Epidermal melanocyte (primary cell): Measurements from ENCODE around the gene PSMC3IP.
"Not testable (repeated sequence)": the region's sequence is repeated elsewhere in the genome, so short reads cannot be mapped to it uniquely, and the experiment has no call there.

Experiments used
- DNase-seq: peaks from one replicate; pipeline ENCODE4 v3.0.0; 2011; ENCODE audit warnings: low spot score; ENCODE audit not compliant: insufficient read length

The PSMC3IP gene

DNA sequence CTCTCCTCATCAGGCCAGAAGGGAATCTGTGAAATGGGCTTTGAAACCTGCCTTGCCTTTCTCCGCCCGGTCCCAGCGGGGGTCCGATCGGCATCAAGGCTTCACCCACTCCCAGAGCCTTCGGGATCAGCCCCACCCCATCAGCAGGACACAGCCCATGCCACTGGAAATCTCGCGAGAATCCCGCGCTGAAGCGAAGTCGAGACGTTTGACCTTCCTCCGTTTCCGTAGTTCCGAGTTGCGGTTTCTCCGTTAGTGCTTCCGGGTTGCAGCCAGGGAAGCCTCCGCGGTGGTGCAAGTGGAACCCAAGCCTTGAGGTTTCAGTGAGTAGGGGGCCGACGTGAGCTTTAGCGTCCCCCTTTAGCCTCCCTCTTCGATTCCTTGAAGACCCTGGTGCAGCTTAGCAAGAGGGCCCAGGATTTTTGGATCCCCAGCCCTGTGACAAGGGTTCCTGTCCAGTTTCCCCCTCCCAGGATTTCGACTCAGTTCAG lies 15.6 kb downstream of the PSMC3IP start, which contains the start of gene COASY:
Gene COASY, plus strand, starts transcription at position 252 of the 491 bp plus-strand sequence. CDS start 475 bp downstream, outside the sequence.
- DNase-seq: peak; percentile 100

DNA sequence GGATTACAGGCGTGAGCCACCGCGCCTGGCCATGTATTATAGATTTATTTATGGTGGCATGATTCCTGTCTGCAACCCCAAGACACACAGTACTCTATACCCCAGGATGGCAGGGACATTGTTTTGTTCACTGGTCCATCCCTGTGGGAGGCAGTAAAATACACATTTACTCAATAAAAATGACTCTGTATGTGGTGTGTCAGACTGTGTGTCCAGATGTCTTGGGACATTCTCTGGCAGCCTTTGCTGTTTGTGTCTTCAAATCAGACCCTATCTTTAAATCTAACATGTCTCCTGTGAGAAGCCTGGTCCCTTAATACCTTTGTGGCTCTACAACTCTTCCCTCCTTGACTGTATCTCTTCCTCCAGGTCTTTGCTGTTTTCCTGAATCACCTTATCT lies 17.3 kb downstream of the PSMC3IP start:
- DNase-seq: no peak

DNA sequence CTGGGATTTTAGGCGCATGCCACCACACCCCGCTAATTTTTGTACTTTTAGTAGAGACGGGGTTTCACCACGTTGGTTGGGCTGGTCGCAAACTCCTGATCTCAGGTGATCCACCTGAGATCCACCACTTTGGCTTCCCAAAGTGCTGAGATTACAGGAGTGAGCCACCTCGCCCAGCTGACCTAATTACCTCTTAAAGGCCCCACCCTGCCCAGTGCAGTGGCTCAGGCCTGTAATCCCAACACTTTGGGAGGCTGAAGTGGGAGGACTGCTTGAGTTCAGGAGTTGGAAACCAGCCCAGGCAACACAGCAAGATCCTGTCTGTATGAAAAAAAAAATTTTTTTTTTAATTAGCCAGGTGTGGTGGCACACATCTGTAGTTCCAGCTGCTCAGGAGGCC lies 18.5 kb downstream of the PSMC3IP start:
- DNase-seq: no peak

DNA sequence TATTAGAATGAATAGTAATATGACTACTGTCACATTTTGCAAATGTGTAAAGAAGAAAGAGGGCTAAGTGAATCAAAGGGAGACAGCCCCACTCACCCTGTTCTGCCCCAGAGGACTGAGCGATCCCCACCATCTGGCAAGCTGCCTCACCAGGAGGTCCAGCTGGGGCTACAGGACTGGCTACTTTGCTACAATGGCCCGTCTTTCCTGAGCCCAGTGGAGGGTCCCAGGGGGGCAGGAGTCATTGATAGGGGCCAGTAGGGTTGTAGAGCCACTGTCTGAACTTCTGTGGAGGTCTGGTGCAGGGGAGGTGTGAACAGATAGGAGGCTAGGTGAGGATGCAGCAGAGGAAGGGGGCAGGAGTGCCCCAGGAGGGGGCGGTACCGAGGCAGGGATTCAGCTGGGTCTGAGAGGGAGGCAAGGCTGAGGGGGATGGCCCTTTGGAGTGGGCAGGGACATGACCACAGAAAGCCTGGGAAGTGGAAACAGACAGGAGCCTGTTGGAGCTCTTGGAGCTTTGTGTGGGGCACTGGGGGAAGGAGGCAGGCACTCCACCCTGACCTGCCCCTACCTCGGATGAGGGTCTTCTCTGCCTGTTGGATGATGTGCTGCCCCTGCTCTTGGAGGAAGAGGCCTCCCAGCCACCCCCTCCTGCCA lies 21.4 kb downstream of the PSMC3IP start:
- not testable (repeated sequence) for DNase-seq

DNA sequence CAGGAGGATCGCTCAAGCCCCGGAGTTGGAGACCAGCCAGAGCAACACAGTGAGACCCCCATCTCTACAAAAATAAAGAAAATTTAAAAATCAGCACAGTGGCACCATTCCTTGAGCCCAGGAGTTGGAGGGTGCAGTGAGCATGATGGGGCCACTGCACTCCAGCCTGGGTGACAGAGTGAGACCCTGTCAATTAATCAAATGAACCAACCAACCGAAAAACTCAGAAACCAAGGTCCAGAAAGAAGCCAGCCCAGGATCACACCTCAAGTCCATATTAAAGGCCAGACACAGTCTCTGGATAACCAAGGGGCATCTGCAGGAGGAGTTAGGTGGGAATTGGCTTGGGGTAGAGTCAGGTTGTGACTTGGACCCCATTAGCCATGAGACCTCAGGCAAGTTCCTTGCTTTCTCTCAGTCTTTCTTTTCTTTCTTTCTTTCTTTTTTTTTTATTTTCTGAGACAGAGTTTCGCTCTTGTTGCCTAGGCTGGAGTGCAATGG lies 22.4 kb downstream of the PSMC3IP start:
- DNase-seq: no peak

DNA sequence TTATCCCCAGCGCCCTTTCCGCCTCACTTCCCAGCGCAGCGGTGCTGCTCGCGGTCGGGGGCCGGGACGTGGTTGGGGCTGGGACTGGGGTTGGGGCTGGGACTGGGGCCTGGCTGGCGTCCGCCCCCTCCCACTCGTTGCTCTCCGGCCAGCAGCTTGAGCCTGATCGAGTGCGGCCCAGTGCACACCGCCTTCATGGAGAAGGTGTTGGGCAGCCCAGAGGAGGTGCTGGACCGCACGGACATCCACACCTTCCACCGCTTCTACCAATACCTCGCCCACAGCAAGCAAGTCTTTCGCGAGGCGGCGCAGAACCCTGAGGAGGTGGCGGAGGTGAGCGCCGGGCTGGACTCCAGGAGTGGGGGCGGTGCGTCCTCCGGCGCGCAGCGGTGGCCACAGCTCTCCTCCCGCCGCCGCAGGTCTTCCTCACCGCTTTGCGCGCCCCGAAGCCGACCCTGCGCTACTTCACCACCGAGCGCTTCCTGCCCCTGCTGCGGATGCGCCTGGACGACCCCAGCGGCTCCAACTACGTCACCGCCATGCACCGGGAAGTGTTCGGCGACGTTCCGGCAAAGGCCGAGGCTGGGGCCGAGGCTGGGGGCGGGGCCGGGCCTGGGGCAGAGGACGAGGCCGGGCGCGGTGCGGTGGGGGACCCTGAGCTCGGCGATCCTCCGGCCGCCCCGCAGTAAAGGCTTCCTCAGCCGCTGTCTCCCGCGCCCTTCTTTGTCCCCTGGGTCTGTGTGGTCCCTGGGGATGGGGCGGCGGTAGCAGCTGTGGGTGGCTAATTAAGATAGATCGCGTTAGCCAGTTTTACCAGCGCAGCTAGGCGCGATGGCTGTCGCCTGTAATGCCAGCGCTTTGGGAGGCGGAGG lies 23.0 kb downstream of the PSMC3IP start:
- peak; percentile 91 for DNase-seq

DNA sequence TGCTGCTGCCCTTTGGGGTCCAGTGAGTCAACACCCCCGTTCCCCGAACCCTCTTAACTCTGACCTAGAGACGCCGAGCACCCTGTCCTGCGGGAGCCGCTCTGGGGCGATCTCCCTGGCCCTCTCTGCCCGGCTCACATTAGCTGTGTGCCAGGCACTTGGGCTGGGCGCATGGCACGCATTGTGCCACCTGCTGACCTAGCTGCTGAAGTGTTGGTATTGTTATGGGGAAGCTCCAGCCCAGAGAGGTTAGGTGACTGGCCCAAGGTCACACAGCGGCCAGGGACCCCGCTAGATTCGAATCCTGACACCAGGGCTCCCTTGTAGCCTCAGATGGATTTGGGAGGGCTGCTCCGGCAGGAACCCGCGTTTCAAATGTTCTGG lies 23.7 kb downstream of the PSMC3IP start:
- DNase-seq: no peak

DNA sequence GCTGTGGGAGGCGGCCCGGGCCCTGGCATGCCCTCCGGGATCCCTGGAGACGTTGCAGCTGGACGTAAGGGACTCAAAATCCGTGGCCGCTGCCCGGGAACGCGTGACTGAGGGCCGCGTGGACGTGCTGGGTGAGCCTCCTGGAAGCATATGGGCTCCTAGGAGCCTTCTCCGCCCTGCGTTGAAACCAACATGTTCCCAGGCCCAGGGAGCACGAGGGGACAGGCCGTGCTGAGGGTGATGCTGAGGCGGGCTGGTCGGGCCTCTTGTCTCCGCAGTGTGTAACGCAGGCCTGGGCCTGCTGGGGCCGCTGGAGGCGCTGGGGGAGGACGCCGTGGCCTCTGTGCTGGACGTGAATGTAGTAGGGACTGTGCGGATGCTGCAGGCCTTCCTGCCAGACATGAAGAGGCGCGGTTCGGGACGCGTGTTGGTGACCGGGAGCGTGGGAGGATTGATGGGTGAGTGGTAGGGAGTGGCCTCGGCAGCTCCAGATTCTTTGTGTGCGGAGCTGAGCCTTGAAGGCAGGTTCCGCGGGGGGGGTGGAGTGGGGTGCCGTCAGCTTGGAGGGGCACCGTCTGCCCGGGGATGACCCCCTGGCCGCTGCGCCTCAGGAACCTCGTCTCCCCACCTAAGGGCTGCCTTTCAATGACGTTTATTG lies 24.2 kb downstream of the PSMC3IP start:
- DNase-seq: no peak

DNA sequence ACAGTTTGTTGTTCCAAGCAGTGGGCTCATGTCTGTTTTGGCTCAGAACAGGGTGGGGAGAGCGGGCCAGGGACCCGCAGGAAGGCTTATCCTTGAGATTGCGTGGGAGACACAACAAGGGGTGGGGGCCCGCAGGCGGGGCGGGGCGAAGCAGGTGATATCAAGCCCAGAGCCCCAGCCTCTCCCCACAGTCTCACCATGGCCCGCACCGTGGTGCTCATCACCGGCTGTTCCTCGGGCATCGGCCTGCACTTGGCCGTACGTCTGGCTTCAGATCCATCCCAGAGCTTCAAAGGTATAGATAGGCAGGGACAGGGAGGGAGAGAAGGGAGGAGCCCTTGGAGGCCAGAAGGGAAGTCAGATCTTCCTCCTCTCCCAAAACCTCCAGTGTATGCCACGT lies 24.8 kb downstream of the PSMC3IP start, which contains the start of gene HSD17B1:
Gene HSD17B1, plus strand, starts transcription at position 188 of the 400 bp plus-strand sequence. Its CDS starts 11 bp downstream, at position 199.
- DNase-seq: not testable (repeated sequence)

DNA sequence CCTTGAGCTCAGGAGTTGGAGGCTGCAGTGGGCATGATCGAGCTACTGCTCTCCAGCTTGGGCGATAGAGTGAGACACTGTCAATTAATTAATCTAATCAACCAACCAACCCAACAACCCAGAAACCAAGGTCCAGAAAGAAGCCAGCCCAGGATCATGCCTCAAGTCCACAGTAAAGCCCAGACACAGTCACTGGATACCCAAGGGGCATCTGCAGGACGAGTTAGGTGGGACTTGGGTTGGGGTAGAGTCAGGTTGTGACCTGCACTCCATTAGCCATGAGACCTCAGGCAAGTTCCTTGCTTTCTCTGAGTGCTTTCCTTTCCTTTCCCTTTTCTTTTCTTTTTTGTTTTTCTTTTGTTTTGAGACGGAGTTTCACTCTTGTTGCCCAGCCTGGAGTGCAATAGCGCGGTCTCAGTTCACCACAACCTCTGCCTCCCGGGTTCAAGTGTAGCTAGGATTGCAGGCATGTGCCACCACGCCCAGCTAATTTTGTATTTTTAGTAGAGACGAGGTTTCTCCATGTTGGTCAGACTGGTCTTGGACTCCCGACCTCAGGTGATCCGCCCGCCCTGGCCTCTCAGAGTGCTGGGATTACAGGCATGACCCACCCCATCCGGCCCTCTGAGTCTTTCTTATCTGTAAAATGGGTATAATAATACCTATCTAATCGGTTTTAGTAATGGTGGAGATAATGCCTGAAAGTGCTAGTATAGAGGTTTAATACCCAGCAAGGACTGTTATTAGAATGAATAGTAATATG lies 28.4 kb downstream of the PSMC3IP start:
- peak; percentile 10 for DNase-seq

DNA sequence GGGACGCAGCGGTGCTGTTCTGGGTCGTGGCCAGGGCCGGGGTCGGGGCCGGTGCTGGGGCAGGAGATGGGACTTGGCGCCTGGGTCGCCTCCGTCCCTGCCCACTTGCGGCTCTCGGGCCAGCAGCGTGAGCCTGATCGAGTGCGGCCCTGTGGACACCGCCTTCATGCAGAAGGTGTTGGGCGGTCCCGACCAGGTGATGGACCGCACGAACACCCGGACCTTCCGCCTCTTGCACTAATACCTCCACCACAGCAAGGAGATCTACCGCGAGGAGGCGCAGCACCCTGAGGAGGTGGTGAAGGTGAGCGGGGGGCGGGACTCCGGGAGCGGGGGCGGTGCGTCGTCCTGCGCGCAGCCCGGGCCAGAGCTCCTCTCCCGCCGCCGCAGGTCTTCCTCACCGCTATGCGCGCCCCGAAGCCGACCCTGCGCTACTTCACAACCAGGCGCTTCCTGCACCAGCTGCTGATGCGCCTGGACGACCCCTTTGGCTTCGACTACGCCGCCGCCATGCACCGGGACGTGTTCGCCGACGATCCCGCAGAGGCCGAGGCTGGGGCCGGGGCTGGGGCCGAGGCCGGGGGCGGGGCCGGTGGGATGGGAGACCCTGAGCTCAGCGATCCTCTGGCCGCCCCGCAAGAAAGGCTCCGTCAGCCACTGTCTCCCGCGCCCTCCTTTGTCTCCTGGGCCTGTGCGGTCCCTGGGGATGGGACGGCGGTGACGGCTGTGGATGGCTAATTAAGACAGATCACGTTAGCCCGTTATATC lies 29.3 kb downstream of the PSMC3IP start:
- DNase-seq: peak; percentile 11

DNA sequence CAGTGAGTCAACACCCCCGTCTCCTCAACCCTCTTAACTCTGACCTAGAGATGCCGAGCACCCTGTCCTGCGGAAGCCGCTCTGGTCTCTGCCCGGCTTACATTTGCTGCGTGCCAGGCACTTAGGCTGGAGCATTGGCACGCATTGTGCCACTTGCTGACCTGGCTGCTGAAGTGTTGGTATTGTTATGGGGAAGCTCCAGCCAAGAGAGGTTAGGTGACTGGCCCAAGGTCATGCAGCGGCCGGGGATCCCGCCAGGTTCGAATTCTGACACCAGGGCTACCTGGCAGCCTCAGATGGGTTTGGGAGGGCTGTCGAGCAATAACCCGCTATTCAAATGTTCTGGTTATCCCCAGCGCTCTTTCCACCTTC lies 29.8 kb downstream of the PSMC3IP start:
- no peak for DNase-seq

DNA sequence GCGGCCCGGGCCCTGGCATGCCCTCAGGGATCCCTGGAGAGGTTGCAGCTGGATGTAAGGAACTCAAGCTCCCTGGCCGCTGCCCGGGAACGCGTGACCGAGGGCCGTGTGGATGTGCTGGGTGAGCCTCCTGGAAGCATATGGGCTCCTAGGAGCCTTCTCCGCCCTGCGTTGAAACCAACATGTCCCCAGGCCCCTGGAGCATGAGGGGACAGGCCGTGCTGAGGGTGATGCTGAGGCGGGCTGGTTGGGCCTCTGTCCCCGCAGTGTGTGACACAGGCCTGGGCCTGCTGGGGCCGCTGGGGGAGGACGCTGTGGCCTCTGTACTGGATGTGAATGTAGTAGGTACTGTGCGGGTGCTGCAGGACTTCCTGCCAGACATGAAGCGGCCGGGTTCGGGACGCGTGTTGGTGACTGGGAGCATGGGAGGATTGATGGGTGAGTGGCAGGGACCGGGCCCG lies 30.5 kb downstream of the PSMC3IP start:
- DNase-seq: peak; percentile 22

DNA sequence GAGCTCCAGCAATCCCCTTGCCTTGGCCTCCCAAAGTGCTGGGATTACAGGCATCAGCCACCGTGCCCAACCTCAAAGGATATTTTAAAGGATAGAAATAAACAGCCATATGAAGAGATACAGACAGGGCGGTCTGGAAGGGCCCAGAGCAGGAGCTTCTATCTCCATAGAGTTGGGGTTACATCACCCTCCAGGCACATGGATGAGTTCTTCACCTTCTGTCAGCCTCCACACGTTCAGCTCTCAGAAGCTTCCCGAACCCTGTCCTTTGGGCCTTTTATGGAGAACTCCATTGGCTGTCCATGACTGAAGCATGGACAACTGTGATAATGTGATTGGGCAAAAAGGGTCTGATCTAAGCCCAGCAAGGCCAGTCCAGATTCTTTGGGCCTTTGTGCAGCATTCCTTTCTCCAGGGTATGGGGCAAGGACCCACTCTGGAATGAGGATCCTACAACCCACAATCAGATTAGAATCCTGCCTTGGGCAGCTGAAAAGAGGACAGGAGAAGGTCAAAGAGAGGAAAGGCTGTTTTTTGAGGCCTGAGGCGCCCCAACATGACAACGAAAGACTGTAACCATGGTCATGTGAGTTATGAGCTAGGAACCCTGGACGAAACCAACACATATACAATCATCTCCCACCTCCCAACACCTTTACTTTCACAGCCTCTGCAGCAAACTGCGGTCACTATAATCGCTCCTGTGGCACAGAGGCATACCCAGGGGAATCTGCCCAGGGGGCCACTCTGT lies 31.6 kb downstream of the PSMC3IP start:
- DNase-seq: not testable (repeated sequence)

DNA sequence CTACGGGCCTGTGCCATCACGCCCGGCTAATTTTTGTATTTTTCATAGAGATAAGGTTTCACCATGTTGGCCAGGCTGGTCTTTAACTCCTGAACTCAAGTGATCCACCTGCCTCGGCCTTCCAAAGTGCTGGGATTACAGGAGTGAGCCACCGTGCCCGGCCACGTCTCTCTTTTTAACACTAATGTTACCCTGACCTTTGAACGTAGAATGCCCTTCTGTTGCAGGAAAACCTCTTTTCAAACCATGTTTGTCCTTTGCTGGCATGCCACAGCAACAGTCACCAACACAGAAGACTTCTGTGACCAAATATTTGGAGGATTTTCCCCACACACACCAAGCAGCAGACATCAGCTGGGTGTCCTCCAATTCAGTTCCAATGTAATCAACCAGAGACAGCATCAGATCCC lies 32.6 kb downstream of the PSMC3IP start:
- no peak for DNase-seq

DNA sequence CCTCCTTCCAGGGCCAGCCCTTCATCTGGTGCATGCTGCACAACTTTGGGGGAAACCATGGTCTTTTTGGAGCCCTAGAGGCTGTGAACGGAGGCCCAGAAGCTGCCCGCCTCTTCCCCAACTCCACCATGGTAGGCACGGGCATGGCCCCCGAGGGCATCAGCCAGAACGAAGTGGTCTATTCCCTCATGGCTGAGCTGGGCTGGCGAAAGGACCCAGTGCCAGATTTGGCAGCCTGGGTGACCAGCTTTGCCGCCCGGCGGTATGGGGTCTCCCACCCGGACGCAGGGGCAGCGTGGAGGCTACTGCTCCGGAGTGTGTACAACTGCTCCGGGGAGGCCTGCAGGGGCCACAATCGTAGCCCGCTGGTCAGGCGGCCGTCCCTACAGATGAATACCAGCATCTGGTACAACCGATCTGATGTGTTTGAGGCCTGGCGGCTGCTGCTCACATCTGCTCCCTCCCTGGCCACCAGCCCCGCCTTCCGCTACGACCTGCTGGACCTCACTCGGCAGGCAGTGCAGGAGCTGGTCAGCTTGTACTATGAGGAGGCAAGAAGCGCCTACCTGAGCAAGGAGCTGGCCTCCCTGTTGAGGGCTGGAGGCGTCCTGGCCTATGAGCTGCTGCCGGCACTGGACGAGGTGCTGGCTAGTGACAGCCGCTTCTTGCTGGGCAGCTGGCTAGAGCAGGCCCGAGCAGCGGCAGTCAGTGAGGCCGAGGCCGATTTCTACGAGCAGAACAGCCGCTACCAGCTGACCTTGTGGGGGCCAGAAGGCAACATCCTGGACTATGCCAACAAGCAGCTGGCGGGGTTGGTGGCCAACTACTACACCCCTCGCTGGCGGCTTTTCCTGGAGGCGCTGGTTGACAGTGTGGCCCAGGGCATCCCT lies 34.1 kb downstream of the PSMC3IP start:
- DNase-seq: no peak

DNA sequence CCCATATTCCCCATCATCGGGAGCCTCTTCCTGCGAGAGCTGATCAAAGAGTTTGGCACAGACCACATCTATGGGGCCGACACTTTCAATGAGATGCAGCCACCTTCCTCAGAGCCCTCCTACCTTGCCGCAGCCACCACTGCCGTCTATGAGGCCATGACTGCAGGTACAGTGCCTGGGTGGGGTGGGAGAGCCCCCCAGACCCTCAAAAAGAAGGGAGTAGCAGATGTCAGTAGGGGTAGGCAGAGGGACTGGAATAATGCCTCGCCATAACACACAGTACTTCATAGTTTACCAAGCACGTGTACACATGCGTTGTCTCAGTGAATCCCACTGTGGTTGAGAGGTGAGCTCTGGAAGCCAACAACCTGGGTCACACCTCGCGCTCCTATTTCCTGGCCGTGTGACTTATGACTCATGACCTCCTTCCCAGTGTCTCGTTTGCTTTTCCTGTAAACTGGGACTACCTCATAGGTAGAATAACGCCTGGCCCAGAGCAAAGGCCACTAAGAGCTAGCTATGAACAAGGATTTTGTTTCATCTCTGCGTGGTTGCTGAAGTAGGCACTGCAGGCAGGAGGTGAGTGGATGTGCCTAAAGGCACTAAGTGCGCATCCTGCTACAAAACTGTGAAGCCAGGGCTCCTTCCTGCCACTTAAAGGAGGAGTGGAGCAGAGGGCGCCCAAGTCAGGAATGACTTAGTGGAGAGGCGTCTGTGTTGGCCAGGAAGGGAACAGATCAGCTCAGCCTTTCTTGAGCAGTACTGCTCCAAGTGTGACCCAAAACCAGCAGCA lies 36.3 kb downstream of the PSMC3IP start:
- DNase-seq: no peak
